Heart right ventricle (tissue), 16 donors: ENCODE measurements around the gene XRCC4. TPM values are rescaled to one million over a fixed set of nuclear protein-coding genes. Genes with fewer than 3 reads are reported as not detected.

Source experiments
- ATAC-seq, 8 donors: fragments of 200-7000 bp; cut with Tn5 transposase; one replicate each; pipeline ENCODE4 v1.9.1; 2020; ENCODE audit warnings: mild to moderate bottlenecking in 8 of 8, moderate library complexity in 8 of 8, moderate number of reproducible peaks in 1 of 8
- DNase-seq, 2 donors: peaks; one replicate each; pipeline ENCODE4 v3.0.0-alpha.2; 2020
- H3K27ac ChIP-seq, 10 donors: fragments of 200-600 bp; sonication (generic) in 2 of 10; one replicate each; pipeline versions ENCODE4 v1.5.0 to v1.8.0; 2020 to 2022; ENCODE audit warnings: mild to moderate bottlenecking in 3 of 10
- H3K27me3 ChIP-seq, 7 donors: fragments of 200-600 bp; one replicate each; pipeline ENCODE4 v1.8.0; 2021 to 2022; ENCODE audit warnings: mild to moderate bottlenecking in 2 of 7
- H3K36me3 ChIP-seq, 9 donors: fragments of 200-600 bp; sonication (generic) in 1 of 9; one replicate each; pipeline versions ENCODE4 v1.5.0 to v1.8.0; 2020 to 2022; ENCODE audit warnings: mild to moderate bottlenecking in 2 of 9
- H3K4me1 ChIP-seq, 9 donors: fragments of 200-600 bp; sonication (generic) in 1 of 9; one replicate each; pipeline versions ENCODE4 v1.5.0 to v1.8.0; 2020 to 2022; ENCODE audit warnings: mild to moderate bottlenecking in 4 of 9
- H3K4me3 ChIP-seq, 10 donors: fragments of 200-600 bp; sonication (generic) in 2 of 10; one replicate each; pipeline versions ENCODE4 v1.5.0 to v1.8.0; 2020 to 2022; ENCODE audit warnings: mild to moderate bottlenecking in 7 of 10, moderate library complexity in 2 of 10
- H3K9me3 ChIP-seq, 11 donors: fragments of 200-600 bp in 10 of 11; sonication (generic) in 2 of 11; one replicate each; pipeline versions ENCODE4 v1.5.0 to v1.8.0; 2013 to 2022; ENCODE audit warnings: mild to moderate bottlenecking in 2 of 11, control low read depth in 1 of 11, moderate library complexity in 1 of 11
- WGBS, 2 donors: extraction: QIAGEN DNeasy Blood & Tissue Kit; methylation state at CpG; one replicate each; pipeline ENCODE4 v1.1.7; 2013; ENCODE audit warnings: inconsistent platforms in 1 of 2; 5-methylcytosine and 5-hydroxymethylcytosine counted together
- intact Hi-C, 10 donors: fragments of 100-400 bp; cut with DNase I; formaldehyde crosslinking; loops; one replicate each; pipeline versions ENCODE4 v1.11.1 to v1.14.2; 2022
- polyA plus RNA-seq, 2 donors: library from polyadenylated mRNA; stranded (reverse); fragments of 200-250 nt; gene quantifications; one replicate each; pipeline ENCODE4 v1.2.3, GENCODE V29; 2013
- total RNA-seq, 10 donors: library from RNA; stranded (reverse); fragmentation: NEBNext Ultra II Directional in 3 of 10; extraction: Animal tissue kit (Norgen Biotek cat#: 25700) in 3 of 10; gene quantifications; one replicate each; pipeline versions ENCODE4 v1.2.1 to v1.2.4, GENCODE V29; 2021 to 2023
- TF ChIP-seq, protein P1 (sequence below), 9 donors: fragments of 200-600 bp; sonication (generic) in 2 of 9; IDR thresholded peaks; one replicate each; pipeline versions ENCODE4 v1.5.0 to v1.8.0; 2021 to 2022; ENCODE audit warnings: antibody characterized with exemption in 9 of 9, mild to moderate bottlenecking in 5 of 9, moderate library complexity in 1 of 9
- donor health status: Arrhythmogenic right ventricular cardiomyopathy.
- donor health status: ischemic (EF 13 %, LVEDD 7.1; RV severe dilation, severe dysfunction).
- donor health status: healthy with polysubstance abuse.
- donor health status: DM: no; HTN: yes; CAD: no.
- donor health status: DM: no; HTN: no; CAD: no.
- donor health status: ischemic (EF 25% LVEDD 6.9; RV normal size, moderate dysfunction).
- donor health status: ischemic (EF 25% LVEDD 5.7; RV mildly dilated, moderate dysfunction).
- donor health status: healthy.
- donor health status: DM: yes; HTN: yes; CAD: no.
- donor health status: Ischemic cardiomyopathy.
- donor health status: ischemic (EF 35%, LVEDD 5.7; RV mildly dilated, moderate dysfunction).
- donor health status: nonischemic (EF 11% LVEDD 7.7; RV severe dilation, severe dysfunction).
- donor health status: DM: yes; HTN: yes; CAD: no.
- donor health status: PGD.
- donor health status: ischemic (EF 29% LVEDD 5.4; RV normal size, mild dysfunction).
- donor health status: nonischemic (EF 23%, LVEDD 6.1; RV moderate dilation, normal function).

The XRCC4 gene
- total and polyA plus RNA-seq, 12 donors, result 3.6 to 14.4 (median 6.8) TPM

DNA sequence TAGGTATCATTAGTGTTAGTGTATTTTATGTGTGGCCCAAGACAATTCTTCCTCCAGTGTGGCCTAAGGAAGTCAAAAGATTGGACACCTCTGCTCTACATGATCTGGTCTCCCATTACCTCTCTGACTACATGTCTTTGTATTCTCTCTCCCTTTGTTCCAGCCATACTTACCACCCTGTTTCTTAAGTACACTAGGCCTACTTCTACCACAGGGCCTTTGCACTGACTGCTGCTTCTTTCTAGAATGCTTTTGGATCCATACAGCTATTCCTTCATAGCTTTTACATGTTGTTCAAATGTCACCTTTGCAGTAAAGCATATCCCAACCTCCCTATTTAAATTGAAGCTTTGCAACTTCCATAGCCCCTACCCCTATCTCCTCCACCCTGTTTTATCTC lies 5.4 kb downstream of the XRCC4 start:
- Histone ChIP-seq H3K36me3 (no peaks in the 10 kb centered on the region), H3K27ac (no peak overlapping the region), H3K4me1 (peaks cover 0 to 12% (median 5%) of the 10 kb centered on the region in 9 donors), H3K9me3 (no peaks in the 10 kb centered on the region), H3K27me3 (no peaks in the 10 kb centered on the region), H3K4me3 (no peak overlapping the region)
- ATAC-seq (no peak), DNase-seq (no peak)
- intact Hi-C loops, result no loop called here
- TF ChIP-seq, protein P1, sequence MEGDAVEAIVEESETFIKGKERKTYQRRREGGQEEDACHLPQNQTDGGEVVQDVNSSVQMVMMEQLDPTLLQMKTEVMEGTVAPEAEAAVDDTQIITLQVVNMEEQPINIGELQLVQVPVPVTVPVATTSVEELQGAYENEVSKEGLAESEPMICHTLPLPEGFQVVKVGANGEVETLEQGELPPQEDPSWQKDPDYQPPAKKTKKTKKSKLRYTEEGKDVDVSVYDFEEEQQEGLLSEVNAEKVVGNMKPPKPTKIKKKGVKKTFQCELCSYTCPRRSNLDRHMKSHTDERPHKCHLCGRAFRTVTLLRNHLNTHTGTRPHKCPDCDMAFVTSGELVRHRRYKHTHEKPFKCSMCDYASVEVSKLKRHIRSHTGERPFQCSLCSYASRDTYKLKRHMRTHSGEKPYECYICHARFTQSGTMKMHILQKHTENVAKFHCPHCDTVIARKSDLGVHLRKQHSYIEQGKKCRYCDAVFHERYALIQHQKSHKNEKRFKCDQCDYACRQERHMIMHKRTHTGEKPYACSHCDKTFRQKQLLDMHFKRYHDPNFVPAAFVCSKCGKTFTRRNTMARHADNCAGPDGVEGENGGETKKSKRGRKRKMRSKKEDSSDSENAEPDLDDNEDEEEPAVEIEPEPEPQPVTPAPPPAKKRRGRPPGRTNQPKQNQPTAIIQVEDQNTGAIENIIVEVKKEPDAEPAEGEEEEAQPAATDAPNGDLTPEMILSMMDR (IDR thresholded peaks at IDR 0.05), result no peak

DNA sequence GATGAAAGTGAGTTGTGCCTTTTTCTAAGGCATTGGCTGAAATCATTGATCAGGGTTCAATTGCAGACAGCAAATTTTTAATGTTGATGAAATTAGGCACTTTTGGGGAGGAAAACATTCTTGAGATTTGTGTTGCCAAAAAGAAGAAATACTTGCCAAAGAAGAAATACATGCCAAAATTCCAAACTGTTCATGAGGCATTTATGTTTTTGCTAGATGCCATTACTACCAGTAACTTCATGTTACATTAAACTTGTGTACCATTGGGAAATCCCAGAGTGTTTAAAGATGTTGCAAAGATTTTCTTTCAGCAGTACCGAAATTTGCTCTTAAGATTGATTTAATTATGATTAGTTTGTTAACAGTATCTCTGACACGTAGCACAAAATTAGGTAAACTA lies 7.0 kb downstream of the XRCC4 start:
- ATAC-seq, result no peak
- Histone ChIP-seq H3K27ac (no peak overlapping the region), H3K9me3 (no peaks in the 10 kb centered on the region), H3K4me3 (no peak overlapping the region), H3K4me1 (no peaks in the 10 kb centered on the region), H3K36me3 (no peaks in the 10 kb centered on the region), H3K27me3 (no peaks in the 10 kb centered on the region)
- intact Hi-C loops, result no loop called here
- no peak for DNase-seq
- TF ChIP-seq, protein P1 (IDR thresholded peaks at IDR 0.05), result no peak
- WGBS, 2 donors, result 85 to 93% methylated on average over 2 of the region's 2 CpGs

DNA sequence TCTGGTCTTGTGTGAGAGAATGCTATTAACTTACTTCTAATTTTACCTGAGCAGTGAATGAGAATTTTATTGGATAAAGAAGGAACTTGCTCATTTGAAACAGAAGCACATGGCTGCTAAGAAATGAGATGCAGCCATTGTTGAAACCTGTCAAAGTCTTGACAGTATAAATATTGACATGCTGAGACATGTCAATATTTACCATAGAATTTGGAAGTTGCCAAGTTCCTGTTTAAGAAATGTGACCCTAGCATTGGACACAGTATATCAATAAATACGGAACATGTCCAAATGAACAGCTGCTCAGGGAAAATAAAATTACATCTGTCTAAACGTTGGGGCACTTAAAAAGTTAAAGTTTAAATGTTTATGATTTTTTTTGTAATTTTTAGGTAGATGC lies 7.8 kb downstream of the XRCC4 start:
- 85 to 86% methylated on average over 2 of the region's 2 CpGs for WGBS, 2 donors
- intact Hi-C loops, result no loop called here

DNA sequence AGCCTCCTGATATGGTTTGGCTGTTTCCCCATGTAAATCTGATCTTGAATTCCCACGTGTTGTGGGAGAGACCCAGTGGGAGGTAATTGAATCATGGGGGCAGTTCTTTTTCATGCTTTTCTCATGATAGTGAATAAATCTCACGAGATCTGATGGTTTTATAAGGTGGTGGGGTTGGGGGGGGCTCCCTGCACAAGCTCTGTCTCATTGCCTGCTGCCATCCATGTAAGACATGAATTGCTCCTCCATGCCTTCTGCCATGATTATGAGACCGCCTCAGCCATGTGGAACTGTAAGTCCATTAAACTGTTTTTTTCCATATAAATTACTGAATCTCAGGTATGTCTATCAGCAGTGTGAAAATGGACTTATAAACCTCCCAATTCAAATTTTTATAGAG lies 12.8 kb downstream of the XRCC4 start:
- no peaks in the 10 kb centered on the region for H3K27me3 ChIP-seq
- ATAC-seq (no peak), DNase-seq (no peak)
- peaks cover 0 to 40% (median 15%) of the 10 kb centered on the region in 11 donors for H3K9me3 ChIP-seq
- 93% methylated on average over 3 of the region's 3 CpGs for WGBS, 2 donors
- intact Hi-C loops, result loop anchor here in 1 of 10 donors (10.0 kb wide), 1 partner anchor 315 kb away; no protein-coding TSS in a partner anchor
- TF ChIP-seq, protein P1 (IDR thresholded peaks at IDR 0.05), result no peak
- H3K4me3 ChIP-seq, result no peak overlapping the region
- no peak overlapping the region for H3K27ac ChIP-seq
- no peaks in the 10 kb centered on the region for H3K36me3 ChIP-seq
- no peaks in the 10 kb centered on the region for H3K4me1 ChIP-seq

More for the DNA sequence above, 7.8 kb downstream of the XRCC4 start:
- no peak for DNase-seq
- H3K9me3 ChIP-seq, result no peaks in the 10 kb centered on the region
- no peak overlapping the region for H3K27ac ChIP-seq
- H3K4me1 ChIP-seq, result no peaks in the 10 kb centered on the region
- TF ChIP-seq, protein P1 (IDR thresholded peaks at IDR 0.05), result no peak
- no peak for ATAC-seq
- no peak overlapping the region for H3K4me3 ChIP-seq
- no peaks in the 10 kb centered on the region for H3K36me3 ChIP-seq
- no peaks in the 10 kb centered on the region for H3K27me3 ChIP-seq
